Hepatocyte (in vitro differentiated cells): ENCODE data around the gene CFL1.

Source experiments
- EZH2 ChIP-seq: fragments of 200-600 bp; sonication (generic); IDR thresholded peaks from 2 replicates; pipeline ENCODE4 v1.6.1; 2016; ENCODE audit warnings: antibody characterized with exemption, mild to moderate bottlenecking, borderline replicate concordance
- EZH2phosphoT487 ChIP-seq: fragments of 200-600 bp; sonication (generic); IDR thresholded peaks from one replicate; pipeline ENCODE4 v1.6.1; 2018; ENCODE audit warnings: antibody characterized with exemption, mild to moderate bottlenecking, low read depth, moderate library complexity; ENCODE audit not compliant: unreplicated experiment, severe bottlenecking
- TF ChIP-seq, protein P1 (sequence below): fragments of 200-600 bp; sonication (generic); IDR thresholded peaks from 2 replicates; pipeline ENCODE4 v1.5.1; 2016; ENCODE audit warnings: antibody characterized with exemption, mild to moderate bottlenecking; ENCODE audit not compliant: poor library complexity

DNA sequence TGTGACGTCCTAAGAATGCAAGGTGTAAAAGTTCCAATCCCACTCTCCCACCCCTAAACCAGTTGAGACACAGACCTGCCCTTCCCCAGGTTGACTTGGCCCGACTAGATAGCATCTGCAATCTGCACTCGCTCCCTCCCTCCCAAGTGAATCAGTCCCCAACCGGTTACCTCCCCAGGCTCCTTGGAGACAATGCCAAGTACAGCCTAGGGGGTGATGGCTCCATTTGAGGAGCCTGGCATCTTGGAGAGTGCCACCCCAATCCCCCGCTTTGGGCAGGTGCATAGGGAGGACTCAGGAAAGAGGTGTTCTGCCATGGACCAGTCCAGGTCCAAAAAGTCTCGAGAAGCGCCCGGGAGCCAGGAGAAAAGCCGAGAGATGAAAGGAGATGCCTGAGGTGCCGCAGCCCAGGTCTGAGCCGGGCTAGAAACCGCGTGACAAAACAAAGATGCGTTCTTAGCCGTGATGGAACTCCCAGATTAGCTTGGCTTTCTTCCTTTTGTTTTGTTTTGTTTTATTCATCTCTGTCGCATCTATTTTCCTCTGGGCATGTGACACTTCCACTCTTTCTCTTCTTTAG lies 42.9 kb downstream of the CFL1 start:
- TF ChIP-seq, protein P1, sequence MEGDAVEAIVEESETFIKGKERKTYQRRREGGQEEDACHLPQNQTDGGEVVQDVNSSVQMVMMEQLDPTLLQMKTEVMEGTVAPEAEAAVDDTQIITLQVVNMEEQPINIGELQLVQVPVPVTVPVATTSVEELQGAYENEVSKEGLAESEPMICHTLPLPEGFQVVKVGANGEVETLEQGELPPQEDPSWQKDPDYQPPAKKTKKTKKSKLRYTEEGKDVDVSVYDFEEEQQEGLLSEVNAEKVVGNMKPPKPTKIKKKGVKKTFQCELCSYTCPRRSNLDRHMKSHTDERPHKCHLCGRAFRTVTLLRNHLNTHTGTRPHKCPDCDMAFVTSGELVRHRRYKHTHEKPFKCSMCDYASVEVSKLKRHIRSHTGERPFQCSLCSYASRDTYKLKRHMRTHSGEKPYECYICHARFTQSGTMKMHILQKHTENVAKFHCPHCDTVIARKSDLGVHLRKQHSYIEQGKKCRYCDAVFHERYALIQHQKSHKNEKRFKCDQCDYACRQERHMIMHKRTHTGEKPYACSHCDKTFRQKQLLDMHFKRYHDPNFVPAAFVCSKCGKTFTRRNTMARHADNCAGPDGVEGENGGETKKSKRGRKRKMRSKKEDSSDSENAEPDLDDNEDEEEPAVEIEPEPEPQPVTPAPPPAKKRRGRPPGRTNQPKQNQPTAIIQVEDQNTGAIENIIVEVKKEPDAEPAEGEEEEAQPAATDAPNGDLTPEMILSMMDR = no peak
- no peak for TF ChIP-seq EZH2
- TF ChIP-seq EZH2phosphoT487 = no peak
